ENCODE measurements around the gene CTNND2. TPM values are rescaled to one million over a fixed set of nuclear protein-coding genes. Genes with fewer than 3 reads are reported as not detected.

Gene CTNND2, protein sequence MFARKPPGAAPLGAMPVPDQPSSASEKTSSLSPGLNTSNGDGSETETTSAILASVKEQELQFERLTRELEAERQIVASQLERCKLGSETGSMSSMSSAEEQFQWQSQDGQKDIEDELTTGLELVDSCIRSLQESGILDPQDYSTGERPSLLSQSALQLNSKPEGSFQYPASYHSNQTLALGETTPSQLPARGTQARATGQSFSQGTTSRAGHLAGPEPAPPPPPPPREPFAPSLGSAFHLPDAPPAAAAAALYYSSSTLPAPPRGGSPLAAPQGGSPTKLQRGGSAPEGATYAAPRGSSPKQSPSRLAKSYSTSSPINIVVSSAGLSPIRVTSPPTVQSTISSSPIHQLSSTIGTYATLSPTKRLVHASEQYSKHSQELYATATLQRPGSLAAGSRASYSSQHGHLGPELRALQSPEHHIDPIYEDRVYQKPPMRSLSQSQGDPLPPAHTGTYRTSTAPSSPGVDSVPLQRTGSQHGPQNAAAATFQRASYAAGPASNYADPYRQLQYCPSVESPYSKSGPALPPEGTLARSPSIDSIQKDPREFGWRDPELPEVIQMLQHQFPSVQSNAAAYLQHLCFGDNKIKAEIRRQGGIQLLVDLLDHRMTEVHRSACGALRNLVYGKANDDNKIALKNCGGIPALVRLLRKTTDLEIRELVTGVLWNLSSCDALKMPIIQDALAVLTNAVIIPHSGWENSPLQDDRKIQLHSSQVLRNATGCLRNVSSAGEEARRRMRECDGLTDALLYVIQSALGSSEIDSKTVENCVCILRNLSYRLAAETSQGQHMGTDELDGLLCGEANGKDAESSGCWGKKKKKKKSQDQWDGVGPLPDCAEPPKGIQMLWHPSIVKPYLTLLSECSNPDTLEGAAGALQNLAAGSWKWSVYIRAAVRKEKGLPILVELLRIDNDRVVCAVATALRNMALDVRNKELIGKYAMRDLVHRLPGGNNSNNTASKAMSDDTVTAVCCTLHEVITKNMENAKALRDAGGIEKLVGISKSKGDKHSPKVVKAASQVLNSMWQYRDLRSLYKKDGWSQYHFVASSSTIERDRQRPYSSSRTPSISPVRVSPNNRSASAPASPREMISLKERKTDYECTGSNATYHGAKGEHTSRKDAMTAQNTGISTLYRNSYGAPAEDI (N-terminal part only)
- total RNA-seq, result not detected in 2 replicates

DNA sequence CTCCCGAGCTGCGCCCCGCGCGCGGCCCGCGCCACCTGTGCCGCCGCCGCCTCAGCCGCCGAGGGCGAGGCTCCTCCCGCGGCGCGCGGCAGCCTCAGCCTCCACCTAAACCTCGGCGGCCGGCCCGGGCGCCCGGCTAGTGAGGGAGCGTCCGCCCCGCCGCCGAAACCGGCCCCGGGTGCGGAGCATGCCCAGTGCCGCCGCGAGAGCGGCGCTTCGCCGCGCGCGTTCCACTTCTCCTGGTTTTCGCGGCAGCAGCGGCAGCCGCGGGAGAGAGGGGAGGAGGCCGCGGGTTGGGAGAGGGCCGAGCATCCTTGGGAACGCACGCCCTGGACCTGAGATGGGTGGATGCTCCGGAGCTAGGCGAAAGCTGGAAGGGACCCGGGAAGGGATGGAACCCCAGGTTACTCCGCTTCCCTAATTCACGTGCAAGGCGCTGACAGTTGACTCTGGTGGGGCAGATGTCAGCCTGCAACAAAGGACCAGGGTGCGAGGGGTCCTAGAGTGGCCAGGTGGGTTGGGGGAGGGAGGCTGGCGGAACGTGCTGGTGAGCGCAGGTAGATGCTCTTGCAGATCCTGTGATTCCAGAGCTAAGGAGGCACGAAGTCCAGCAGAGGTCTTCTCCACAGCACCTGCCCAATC is at the start of gene CTNND2:
Gene CTNND2 (minus strand): TSS at position 182 of the 642 bp plus-strand sequence. CDS start 593 bp downstream, outside the sequence.

